Fibroblast of peridontal ligament (primary cell): ENCODE measurements around the gene MRPL23.

Experiments used
- DNase-seq: peaks from one replicate; pipeline ENCODE4 v3.0.0-alpha.2; 2010; ENCODE audit errors: extremely low read depth

MRPL23 gene

GRCh38 chr11:1933416-1934334 is 13.5 kb upstream of the MRPL23 start:
- no peak for DNase-seq

GRCh38 chr11:1934335-1935155 is 12.6 kb upstream of the MRPL23 start:
- DNase-seq = no peak

- DNase-seq = no peak
Measured at GRCh38 chr11:1935156-1936071, 11.7 kb upstream of the MRPL23 start.

GRCh38 chr11:1936072-1936780 is 10.9 kb upstream of the MRPL23 start:
- DNase-seq = no peak

- DNase-seq = no peak
Measured at GRCh38 chr11:1936781-1937615, 10.1 kb upstream of the MRPL23 start.

GRCh38 chr11:1937616-1938342 is 9.4 kb upstream of the MRPL23 start:
- DNase-seq = no peak

- DNase-seq = no peak
Measured at GRCh38 chr11:1938343-1939005, 8.7 kb upstream of the MRPL23 start.

GRCh38 chr11:1939006-1939625 is 8.0 kb upstream of the MRPL23 start:
- no peak for DNase-seq

- DNase-seq = peak; percentile 20
Measured at GRCh38 chr11:1939788-1940187, 7.3 kb upstream of the MRPL23 start.

GRCh38 chr11:1942558-1943260 is 4.4 kb upstream of the MRPL23 start:
- no peak for DNase-seq

- DNase-seq = no peak
Measured at GRCh38 chr11:1943576-1943975, 3.6 kb upstream of the MRPL23 start.

- DNase-seq = peak; percentile 59
Measured at GRCh38 chr11:1943977-1944376, 3.2 kb upstream of the MRPL23 start.

GRCh38 chr11:1947592-1948237 is 583 bp downstream of the MRPL23 start:
- no peak for DNase-seq

GRCh38 chr11:1948389-1948788 is 1.3 kb downstream of the MRPL23 start:
- no peak for DNase-seq

- DNase-seq = no peak
Measured at GRCh38 chr11:1949302-1949701, 2.2 kb downstream of the MRPL23 start.

- no peak for DNase-seq
Measured at GRCh38 chr11:1949922-1950321, 2.8 kb downstream of the MRPL23 start.

GRCh38 chr11:1952806-1953482 is 5.8 kb downstream of the MRPL23 start:
- no peak for DNase-seq
